GM19099 (cell line): Measurements from ENCODE around the gene USP6NL.

Experiments
- POLR2A ChIP-seq: IDR thresholded peaks from 3 replicates; pipeline ENCODE4 v1.6.1; 2011; ENCODE audit warnings: low read depth; ENCODE audit not compliant: insufficient read length; ENCODE audit errors: extremely low read depth

Gene USP6NL

GRCh38 chr10:11406746-11407145 lies 204.7 kb downstream of the USP6NL start:
- TF ChIP-seq POLR2A = no peak

DNA sequence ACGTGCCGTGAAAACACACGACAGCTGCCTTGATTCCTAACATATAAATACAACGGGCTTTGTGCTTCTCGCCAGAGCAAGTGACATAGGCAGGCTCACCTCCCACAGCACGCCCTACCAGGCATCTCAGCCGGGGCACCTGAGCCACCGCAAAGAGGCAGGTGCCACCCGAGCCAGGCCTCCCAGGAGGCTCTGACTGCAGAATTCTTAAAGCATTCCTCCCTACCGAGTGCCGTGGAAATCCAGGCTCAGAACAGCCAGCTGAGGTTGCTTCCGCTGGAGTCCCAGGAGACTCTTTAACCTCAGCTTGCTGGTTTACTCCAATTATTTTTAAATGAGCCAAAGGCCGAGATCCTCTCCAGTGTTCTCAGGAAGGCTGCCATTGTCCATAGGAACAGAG lies 206.5 kb downstream of the USP6NL start:
- no peak for TF ChIP-seq POLR2A
